ENCODE results near the gene SLC9A9.

Gene SLC9A9

DNA sequence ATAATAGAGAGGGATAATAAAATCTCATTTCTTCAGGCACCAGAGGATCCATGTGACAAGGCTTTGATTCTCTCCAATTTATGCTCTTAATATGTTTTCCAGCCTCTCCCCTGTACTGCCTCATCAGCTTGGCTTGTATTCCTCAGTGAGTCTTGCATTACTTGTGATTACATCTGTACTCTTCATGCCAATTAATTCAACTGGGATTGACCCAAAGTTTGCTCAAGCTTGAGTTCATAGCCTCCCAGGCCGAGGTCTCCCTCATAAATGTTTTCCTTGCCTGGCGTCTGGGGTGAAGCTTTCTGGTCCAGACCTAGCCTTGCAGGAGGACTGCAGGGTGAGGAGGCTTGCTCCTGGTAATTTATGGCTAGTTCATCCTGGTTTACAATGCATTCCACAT lies 581.8 kb downstream of the SLC9A9 start:
- Mint-ChIP-seq H3K9me3 (no peaks in the 10 kb centered on the region), H3K4me3 (no peak overlapping the region), H3K36me3 (peaks cover 0 to 3% of the 10 kb centered on the region in 2 donors), H3K4me1 (peaks cover 6 to 25% of the 10 kb centered on the region in 2 donors), H3K27me3 (no peaks in the 10 kb centered on the region), H3K27ac (no peak overlapping the region)
- ATAC-seq (replicated peaks) (no peak), DNase-seq (no peak)

DNA sequence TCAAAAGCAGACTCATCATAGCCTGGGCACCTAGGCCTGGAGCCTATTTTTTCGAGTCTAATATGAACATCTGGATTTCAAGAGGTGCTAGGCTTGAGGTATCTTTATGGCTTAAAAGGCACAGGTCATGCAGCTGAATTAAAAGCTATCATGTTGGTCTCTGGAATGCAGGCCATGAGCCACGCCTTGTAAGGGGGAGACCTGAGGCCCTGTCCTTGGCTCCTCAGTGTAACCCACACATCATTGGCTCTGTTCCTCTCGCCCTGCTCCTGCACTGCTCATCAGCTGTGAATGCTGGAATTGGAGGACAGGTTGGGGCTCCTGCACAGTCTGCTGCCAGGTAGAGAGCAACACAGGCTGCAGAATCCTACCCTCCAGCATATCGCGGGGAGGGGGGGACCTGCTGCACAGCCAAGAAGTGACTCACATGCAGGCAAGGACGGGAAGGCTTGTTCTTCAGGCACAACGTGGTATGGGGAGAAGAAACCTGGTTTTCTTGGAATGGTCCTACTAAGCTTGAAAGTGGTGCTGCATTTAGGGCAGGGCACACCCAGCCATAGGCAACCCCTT lies 582.7 kb downstream of the SLC9A9 start:
- Mint-ChIP-seq H3K36me3 (peaks cover 0 to 3% of the 10 kb centered on the region in 2 donors), H3K4me3 (no peak overlapping the region), H3K4me1 (peaks cover 6 to 25% of the 10 kb centered on the region in 2 donors), H3K27me3 (no peaks in the 10 kb centered on the region), H3K9me3 (no peaks in the 10 kb centered on the region), H3K27ac (no peak overlapping the region)
- DNase-seq (no peak), ATAC-seq (replicated peaks) (no peak)

DNA sequence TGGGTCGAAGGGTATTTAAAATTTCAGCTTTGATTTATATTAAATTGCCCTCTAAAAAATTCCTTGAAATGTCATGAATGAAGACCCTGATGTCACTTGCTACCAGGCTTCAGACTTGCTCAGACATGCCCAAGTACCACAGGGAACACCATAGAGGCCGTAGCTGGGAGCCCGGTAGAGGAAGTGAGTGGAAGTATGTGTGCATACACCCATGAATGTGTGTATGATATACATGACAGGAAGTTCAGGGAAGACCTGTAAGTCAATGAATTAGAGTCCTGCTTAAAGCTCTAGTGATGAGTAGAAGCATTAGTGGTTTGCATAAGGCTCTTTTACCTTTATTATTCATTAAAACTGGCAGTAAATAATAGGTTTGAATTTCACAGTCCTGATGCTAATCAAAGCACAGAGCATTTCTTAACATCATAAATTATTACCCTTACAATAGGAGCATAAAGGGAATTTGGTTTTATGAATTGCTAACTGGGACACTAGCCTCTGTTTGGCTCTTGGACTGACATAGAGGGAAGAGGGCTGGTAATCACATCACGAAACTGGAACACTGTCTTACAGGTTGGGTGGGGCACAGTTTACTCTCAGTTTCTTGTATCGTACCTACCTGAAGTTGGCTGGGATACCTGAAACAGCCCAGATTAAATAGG lies 584.3 kb downstream of the SLC9A9 start:
- Mint-ChIP-seq H3K4me1 (peaks cover 6 to 25% of the 10 kb centered on the region in 2 donors), H3K4me3 (no peak overlapping the region), H3K27me3 (no peaks in the 10 kb centered on the region), H3K9me3 (no peaks in the 10 kb centered on the region), H3K36me3 (peaks cover 0 to 3% of the 10 kb centered on the region in 2 donors), H3K27ac (no peak overlapping the region)
- ATAC-seq (replicated peaks) (no peak), DNase-seq (no peak)

DNA sequence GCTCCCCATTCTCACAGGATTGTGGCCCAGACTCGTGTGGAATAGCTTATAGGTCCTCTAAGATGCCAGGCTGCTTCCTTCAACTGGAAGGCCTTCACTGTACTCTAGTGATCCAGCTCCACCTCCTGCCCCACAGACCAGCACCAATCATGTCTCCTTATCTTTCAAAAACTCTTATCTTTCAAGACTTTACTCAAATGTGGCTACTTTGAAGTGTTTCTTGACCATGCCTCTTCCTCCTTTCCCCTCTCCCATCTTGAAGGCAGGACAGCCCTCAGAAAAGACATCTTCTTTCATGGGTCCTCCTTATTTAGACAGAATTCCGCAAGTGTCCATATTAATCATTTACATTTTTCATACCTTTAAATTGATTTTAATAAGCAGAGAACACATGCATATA lies 586.4 kb downstream of the SLC9A9 start:
- DNase-seq (no peak), ATAC-seq (replicated peaks) (no peak)
- peaks cover 3 to 18% of the 10 kb centered on the region in 2 donors for H3K4me1 Mint-ChIP-seq
- no peak overlapping the region for H3K4me3 Mint-ChIP-seq
- H3K27ac Mint-ChIP-seq, result no peak overlapping the region
- H3K27me3 Mint-ChIP-seq, result no peaks in the 10 kb centered on the region
- peaks cover 0 to 3% of the 10 kb centered on the region in 2 donors for H3K36me3 Mint-ChIP-seq
- no peaks in the 10 kb centered on the region for H3K9me3 Mint-ChIP-seq

DNA sequence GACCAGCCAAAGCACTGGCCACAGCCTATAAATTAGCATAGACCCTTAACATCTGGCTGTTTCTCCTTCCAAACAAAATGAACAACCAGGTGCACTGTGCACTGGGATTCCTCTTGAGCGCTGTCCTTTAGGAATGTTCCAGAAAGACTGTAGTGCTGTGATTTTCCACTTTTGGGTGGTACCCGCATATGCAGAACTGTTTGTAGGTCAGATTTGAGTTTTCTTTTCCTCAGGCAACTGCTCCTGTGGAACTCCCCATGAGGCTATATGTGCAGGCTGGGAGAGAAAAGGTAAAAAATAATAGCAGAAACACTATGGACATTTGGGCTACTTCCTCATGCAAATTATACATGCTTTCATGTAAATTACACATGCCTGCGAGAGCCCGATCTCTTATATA lies 589.6 kb downstream of the SLC9A9 start:
- H3K36me3 Mint-ChIP-seq, result no peaks in the 10 kb centered on the region
- peaks cover 0 to under 1% of the 10 kb centered on the region in 2 donors for H3K4me1 Mint-ChIP-seq
- no peak for DNase-seq
- no peaks in the 10 kb centered on the region for H3K27me3 Mint-ChIP-seq
- H3K9me3 Mint-ChIP-seq, result no peaks in the 10 kb centered on the region
- H3K4me3 Mint-ChIP-seq, result no peak overlapping the region
- ATAC-seq (replicated peaks), result no peak
- H3K27ac Mint-ChIP-seq, result no peak overlapping the region

DNA sequence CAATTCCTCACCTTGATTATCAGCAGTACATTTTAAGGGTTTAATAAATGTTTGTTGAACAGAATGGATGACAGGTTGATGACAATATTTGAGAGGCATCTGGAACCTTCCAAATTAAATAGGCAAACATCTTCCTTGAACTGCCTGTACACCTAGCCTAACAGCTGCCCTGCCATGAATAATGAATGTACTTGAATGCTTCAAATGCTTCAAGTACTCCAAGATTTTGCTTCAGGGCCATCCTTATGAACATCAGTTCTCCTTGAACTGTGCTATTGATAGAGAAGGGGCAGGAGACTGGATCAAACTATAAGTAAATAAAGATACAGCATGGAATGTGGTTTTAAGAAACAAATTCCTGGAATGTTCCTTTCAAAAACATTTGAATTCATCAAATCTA lies 591.9 kb downstream of the SLC9A9 start:
- Mint-ChIP-seq H3K4me1 (no peaks in the 10 kb centered on the region), H3K27ac (no peak overlapping the region), H3K27me3 (no peaks in the 10 kb centered on the region), H3K9me3 (no peaks in the 10 kb centered on the region), H3K4me3 (no peak overlapping the region), H3K36me3 (no peaks in the 10 kb centered on the region)
- DNase-seq, result no peak
- no peak for ATAC-seq (replicated peaks)

DNA sequence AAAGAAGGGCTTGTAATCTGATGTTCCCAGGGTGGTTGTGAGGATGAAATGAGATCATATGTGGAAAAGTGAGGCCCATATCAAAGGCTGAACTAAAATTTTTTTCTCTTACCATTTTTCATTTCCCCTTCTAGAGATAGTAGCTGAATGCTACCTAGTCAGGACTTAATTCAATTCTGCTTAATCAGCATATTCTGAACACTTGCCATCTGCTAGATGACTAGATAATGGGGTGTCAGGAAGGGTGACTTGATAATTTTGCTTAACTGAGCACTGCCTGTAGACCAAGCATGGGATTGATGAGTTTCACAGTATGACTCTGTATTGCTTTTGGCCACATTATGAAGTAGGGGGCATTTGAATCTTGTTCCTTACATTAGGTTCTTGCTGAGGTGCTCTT lies 592.5 kb downstream of the SLC9A9 start:
- Mint-ChIP-seq H3K4me3 (no peak overlapping the region), H3K27me3 (no peaks in the 10 kb centered on the region), H3K36me3 (no peaks in the 10 kb centered on the region), H3K27ac (no peak overlapping the region), H3K9me3 (no peaks in the 10 kb centered on the region), H3K4me1 (no peaks in the 10 kb centered on the region)
- DNase-seq (no peak), ATAC-seq (replicated peaks) (no peak)

DNA sequence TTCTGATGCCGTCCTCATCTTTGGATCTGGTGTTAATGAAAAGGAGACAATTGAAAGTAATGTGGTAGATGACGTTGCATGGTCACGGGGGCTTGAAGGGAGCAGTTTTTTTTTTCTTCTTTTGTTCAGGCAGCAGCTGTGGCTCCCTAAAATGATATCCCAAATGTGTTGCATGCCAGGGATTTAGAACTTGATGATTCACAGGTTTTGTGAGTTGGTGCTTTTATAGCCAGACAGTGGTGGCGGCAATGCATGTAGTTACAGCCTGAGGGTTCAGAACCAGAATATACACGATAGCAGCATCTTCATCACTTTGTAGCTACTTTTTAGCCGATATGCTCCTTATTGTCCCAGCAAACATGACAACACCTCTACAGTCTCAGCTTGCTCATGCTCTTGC lies 595.3 kb downstream of the SLC9A9 start:
- no peak for DNase-seq
- H3K9me3 Mint-ChIP-seq, result no peaks in the 10 kb centered on the region
- peaks cover 0 to 1% of the 10 kb centered on the region in 2 donors for H3K36me3 Mint-ChIP-seq
- no peak for ATAC-seq (replicated peaks)
- H3K4me1 Mint-ChIP-seq, result no peaks in the 10 kb centered on the region
- no peak overlapping the region for H3K27ac Mint-ChIP-seq
- H3K4me3 Mint-ChIP-seq, result no peak overlapping the region
- H3K27me3 Mint-ChIP-seq, result no peaks in the 10 kb centered on the region

DNA sequence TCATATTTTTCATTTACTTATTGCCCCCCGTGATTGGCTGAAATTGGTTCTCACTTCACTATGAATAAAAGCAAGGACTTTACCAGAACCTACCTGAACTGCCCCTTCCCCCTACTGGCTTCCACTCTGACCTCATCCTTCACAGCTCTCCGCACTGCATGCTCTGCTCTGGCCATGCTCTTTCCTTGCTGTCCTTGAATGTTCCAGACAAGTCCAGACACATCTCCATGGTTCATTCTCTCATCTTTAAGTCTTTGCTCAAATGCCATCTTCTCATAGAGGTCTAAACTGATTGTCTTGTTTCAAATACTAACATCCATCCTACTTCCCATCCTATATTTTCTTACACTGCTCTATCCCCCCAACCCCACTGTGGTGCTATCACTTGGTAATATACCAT lies 599.3 kb downstream of the SLC9A9 start:
- H3K27me3 Mint-ChIP-seq, result no peaks in the 10 kb centered on the region

DNA sequence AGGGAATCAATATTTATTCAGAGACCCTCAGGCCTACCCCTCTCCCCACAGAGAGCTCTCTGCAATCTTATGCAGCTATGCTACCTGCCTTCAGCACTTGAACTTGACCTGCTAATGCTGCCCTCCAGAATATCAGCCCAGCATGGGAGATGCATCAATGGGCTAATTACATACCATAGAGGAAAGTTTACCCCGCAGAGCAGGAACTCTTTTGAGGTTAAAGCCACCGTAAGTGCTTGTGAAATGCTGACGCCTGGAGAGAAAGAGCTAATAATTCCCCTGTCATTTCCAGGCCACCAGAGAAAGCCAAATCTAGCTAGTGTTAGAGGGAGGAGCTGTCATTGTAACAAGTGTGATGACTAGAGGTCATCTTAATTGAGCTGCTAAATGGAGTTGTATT lies 601.2 kb downstream of the SLC9A9 start:
- ATAC-seq (replicated peaks), result no peak

More for the DNA sequence above, 599.3 kb downstream of the SLC9A9 start:
- ATAC-seq (replicated peaks) (no peak), DNase-seq (no peak)
- Mint-ChIP-seq H3K36me3 (peaks cover 0 to 1% of the 10 kb centered on the region in 2 donors), H3K4me1 (no peaks in the 10 kb centered on the region), H3K4me3 (no peak overlapping the region), H3K27ac (no peak overlapping the region), H3K9me3 (no peaks in the 10 kb centered on the region)

DNA sequence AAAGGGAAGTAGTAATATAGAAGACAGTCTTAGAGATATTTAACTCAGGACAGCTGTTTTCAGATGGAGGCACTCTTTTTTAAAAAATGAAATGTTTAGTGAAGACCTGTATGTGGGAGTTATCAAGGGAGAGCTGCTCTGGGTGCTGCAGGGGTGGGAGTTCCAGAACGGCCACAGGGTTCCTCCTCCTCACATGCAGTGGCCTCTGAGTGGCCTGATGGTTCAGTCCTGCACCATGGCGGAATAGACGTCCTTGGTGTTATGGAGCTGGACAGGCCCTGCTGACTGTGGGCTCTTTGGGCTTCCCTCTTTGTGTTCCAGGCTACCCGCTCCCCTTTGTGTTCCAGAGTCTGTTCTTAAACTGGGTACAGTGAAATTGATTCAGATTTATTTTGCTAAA lies 602.6 kb downstream of the SLC9A9 start:
- Mint-ChIP-seq H3K36me3 (peaks cover 0 to 1% of the 10 kb centered on the region in 2 donors), H3K4me3 (no peak overlapping the region)
- ATAC-seq (replicated peaks), result no peak

More for the DNA sequence above, 601.2 kb downstream of the SLC9A9 start:
- DNase-seq, result no peak
- no peaks in the 10 kb centered on the region for H3K9me3 Mint-ChIP-seq
- H3K27me3 Mint-ChIP-seq, result no peaks in the 10 kb centered on the region
- no peak overlapping the region for H3K27ac Mint-ChIP-seq
- H3K36me3 Mint-ChIP-seq, result peaks cover 0 to 1% of the 10 kb centered on the region in 2 donors
- no peaks in the 10 kb centered on the region for H3K4me1 Mint-ChIP-seq
- H3K4me3 Mint-ChIP-seq, result no peak overlapping the region

DNA sequence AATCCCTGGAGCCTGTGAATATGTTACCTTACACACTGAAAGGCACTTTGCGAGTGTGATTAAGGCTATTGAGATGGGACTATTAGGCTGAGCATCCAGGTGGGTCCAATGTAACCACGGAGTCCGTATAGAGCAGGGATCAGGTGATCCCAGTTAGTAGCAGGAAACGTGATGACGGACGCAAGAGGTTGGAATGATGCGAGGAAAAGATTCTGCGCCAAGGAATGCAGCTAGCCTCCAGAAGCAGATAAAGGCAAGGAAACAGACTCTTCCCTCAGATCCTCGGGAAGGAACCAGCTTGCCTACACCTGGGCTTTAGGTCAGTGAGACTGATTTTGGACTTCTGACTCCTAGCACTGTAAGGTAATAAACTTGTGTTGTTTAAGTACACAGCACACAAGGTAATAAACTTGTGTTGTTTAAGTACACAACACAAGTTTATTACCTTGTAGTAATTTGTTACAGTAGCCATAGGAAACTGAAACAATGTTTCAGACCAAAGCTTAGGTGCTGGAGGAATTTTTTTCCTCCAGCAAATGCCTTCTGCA lies 603.7 kb downstream of the SLC9A9 start:
- H3K36me3 Mint-ChIP-seq, result no peaks in the 10 kb centered on the region
- no peak for ATAC-seq (replicated peaks)
- DNase-seq, result no peak
- no peaks in the 10 kb centered on the region for H3K27me3 Mint-ChIP-seq
- no peak overlapping the region for H3K4me3 Mint-ChIP-seq
- H3K4me1 Mint-ChIP-seq, result no peaks in the 10 kb centered on the region
- no peaks in the 10 kb centered on the region for H3K9me3 Mint-ChIP-seq
- no peak overlapping the region for H3K27ac Mint-ChIP-seq

More for the DNA sequence above, 602.6 kb downstream of the SLC9A9 start:
- H3K27me3 Mint-ChIP-seq, result no peaks in the 10 kb centered on the region
- H3K9me3 Mint-ChIP-seq, result no peaks in the 10 kb centered on the region
- H3K4me1 Mint-ChIP-seq, result no peaks in the 10 kb centered on the region
- no peak for DNase-seq
- no peak overlapping the region for H3K27ac Mint-ChIP-seq

DNA sequence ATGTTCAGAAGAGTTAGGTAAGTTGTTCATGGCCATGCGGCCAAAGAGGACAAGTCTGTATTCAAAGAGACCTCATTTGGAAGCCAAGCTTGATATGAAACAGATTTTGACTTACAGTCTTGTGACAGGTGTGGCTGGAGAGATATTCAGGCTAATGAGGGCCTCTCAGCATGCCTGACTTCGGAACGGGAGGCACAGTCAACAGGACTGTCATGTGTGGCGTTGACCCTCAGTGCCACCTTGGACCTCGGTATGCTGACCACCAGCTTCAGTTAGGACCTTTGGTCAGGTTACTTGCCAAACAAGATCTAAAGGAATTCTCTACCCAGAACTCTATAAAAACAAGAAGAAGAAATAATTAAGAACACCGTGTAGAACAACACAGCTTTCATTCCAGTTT lies 604.6 kb downstream of the SLC9A9 start:
- no peaks in the 10 kb centered on the region for H3K27me3 Mint-ChIP-seq
- no peaks in the 10 kb centered on the region for H3K36me3 Mint-ChIP-seq
- no peak overlapping the region for H3K4me3 Mint-ChIP-seq
- no peak for ATAC-seq (replicated peaks)
- H3K9me3 Mint-ChIP-seq, result peaks cover 0 to 2% of the 10 kb centered on the region in 2 donors
- DNase-seq, result no peak
- no peaks in the 10 kb centered on the region for H3K4me1 Mint-ChIP-seq
- H3K27ac Mint-ChIP-seq, result no peak overlapping the region

DNA sequence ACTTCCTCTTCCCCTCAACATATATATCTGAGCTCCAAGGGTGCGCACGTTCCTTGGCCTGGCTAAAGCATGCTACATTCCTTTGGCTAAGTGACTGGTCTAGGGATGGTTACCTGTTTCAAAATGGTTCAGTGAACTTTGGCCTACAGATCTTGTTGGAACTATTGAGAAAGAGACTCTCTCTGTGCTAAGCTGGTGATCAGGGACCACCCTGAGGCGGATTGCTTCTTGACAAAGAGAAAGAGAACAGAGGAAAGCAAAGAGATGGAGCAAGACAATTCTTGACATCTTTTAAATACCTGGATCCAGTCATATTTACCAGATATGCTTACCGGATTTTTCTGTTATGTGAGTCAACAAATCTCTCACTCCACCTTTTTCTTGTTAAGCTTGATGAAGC lies 605.6 kb downstream of the SLC9A9 start:
- H3K36me3 Mint-ChIP-seq, result no peaks in the 10 kb centered on the region
- H3K4me1 Mint-ChIP-seq, result peaks cover 0 to 5% of the 10 kb centered on the region in 2 donors
- H3K27me3 Mint-ChIP-seq, result no peaks in the 10 kb centered on the region
- no peak overlapping the region for H3K4me3 Mint-ChIP-seq
- H3K9me3 Mint-ChIP-seq, result peaks cover 0 to 2% of the 10 kb centered on the region in 2 donors
- DNase-seq, result no peak
- H3K27ac Mint-ChIP-seq, result no peak overlapping the region
- ATAC-seq (replicated peaks), result no peak

DNA sequence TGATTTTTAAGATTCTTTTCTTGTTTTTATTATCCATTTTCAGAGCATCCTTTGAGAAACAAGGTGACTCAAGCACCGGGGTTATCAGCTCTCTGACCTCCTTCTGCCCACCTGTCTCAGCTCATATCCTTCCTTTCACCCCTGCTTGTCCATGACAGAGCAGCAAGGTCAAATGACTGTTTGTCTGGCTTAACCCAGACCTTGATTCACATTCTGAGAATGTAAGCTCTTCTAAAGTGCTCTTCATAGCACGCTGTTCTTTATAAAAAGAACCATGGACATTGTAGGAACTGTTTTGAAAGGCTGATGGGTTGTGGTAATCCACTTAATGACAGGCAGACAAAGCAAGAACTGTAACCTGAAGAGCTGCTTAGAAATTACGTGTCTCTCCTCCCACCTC lies 606.2 kb downstream of the SLC9A9 start:
- H3K9me3 Mint-ChIP-seq, result peaks cover 0 to 2% of the 10 kb centered on the region in 2 donors
- H3K4me3 Mint-ChIP-seq, result no peak overlapping the region
- no peaks in the 10 kb centered on the region for H3K36me3 Mint-ChIP-seq
- H3K27me3 Mint-ChIP-seq, result no peaks in the 10 kb centered on the region
- H3K4me1 Mint-ChIP-seq, result peaks cover 0 to 10% of the 10 kb centered on the region in 2 donors
- ATAC-seq (replicated peaks), result no peak
- H3K27ac Mint-ChIP-seq, result no peak overlapping the region
- no peak for DNase-seq

All from stimulated activated naive B cell treated with anti-CD40 and anti-IgM and Interleukin-4, amounts not matched to agents 10 μg/mL and 1 μg/mL and 100 μg/mL, for 72 hours (primary cell).